ENCODE data around the gene RTN1. TPM values are rescaled to one million over a fixed set of nuclear protein-coding genes. Genes with fewer than 3 reads are reported as not detected.

The RTN1 gene
- total RNA-seq, 2 experiments from 2014 or later: 0.14 TPM; not detected in 1

DNA sequence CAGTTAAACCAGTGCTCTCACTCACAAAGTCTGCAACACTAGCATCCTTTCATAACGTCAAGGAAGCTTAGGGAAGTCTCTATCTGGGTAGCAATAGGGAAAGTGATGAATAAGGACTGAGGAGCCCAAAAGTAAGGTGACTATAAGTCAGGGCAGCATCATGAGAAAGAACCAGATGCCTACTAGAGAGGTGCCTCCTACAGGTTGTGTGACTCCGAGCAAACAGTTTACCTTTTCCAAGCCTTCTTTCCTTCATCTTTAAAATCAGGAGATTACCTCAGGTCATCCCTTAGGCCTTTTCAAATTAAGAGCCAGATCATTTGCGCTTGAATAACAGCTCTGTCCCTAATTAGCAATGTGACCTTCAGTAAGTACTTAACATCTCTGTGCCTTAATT is 40.2 kb downstream of the RTN1 start:
- intact Hi-C loops (cut with DNase I, micrococcal nuclease): no loop called here
- no peaks in the 10 kb centered on the region for H3K27me3 ChIP-seq (ENCODE audit: control insufficient read depth in 1 of 2, insufficient read depth in 2 of 2, low read length in 2 of 2)
- H3K27ac Mint-ChIP-seq: no peak overlapping the region
- H3K4me1 Mint-ChIP-seq (ENCODE audit: low read depth): no peaks in the 10 kb centered on the region
- H3K4me1 ChIP-seq (ENCODE audit: insufficient read depth, low read length): no peaks in the 10 kb centered on the region
- DNase-seq (no peak), ATAC-seq (ENCODE audit: poor library complexity) (no peak)
- H3K27ac ChIP-seq (ENCODE audit: low read depth in 1 of 2, low read length in 2 of 2): no peak overlapping the region
- no peaks in the 10 kb centered on the region for H3K36me3 ChIP-seq (ENCODE audit: insufficient read depth, low read length)
- H3K4me3 Mint-ChIP-seq: no peak overlapping the region
- no peak overlapping the region for H3K4me3 ChIP-seq (ENCODE audit: low read length)
- peaks cover 57% of the 10 kb centered on the region for H3K27me3 Mint-ChIP-seq
- no peaks in the 10 kb centered on the region for H3K36me3 Mint-ChIP-seq (ENCODE audit: low read depth)
- POLR2A ChIA-PET: no interaction called here
- CTCF ChIA-PET: no interaction called here
- no peaks in the 10 kb centered on the region for H3K9me3 Mint-ChIP-seq
- H3K9me3 ChIP-seq (ENCODE audit: control insufficient read depth in 1 of 2, insufficient read depth in 1 of 2, low read length in 2 of 2): no peaks in the 10 kb centered on the region
- TF ChIP-seq, protein P1, sequence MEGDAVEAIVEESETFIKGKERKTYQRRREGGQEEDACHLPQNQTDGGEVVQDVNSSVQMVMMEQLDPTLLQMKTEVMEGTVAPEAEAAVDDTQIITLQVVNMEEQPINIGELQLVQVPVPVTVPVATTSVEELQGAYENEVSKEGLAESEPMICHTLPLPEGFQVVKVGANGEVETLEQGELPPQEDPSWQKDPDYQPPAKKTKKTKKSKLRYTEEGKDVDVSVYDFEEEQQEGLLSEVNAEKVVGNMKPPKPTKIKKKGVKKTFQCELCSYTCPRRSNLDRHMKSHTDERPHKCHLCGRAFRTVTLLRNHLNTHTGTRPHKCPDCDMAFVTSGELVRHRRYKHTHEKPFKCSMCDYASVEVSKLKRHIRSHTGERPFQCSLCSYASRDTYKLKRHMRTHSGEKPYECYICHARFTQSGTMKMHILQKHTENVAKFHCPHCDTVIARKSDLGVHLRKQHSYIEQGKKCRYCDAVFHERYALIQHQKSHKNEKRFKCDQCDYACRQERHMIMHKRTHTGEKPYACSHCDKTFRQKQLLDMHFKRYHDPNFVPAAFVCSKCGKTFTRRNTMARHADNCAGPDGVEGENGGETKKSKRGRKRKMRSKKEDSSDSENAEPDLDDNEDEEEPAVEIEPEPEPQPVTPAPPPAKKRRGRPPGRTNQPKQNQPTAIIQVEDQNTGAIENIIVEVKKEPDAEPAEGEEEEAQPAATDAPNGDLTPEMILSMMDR (IDR thresholded peaks at IDR 0.05): no peak

DNA sequence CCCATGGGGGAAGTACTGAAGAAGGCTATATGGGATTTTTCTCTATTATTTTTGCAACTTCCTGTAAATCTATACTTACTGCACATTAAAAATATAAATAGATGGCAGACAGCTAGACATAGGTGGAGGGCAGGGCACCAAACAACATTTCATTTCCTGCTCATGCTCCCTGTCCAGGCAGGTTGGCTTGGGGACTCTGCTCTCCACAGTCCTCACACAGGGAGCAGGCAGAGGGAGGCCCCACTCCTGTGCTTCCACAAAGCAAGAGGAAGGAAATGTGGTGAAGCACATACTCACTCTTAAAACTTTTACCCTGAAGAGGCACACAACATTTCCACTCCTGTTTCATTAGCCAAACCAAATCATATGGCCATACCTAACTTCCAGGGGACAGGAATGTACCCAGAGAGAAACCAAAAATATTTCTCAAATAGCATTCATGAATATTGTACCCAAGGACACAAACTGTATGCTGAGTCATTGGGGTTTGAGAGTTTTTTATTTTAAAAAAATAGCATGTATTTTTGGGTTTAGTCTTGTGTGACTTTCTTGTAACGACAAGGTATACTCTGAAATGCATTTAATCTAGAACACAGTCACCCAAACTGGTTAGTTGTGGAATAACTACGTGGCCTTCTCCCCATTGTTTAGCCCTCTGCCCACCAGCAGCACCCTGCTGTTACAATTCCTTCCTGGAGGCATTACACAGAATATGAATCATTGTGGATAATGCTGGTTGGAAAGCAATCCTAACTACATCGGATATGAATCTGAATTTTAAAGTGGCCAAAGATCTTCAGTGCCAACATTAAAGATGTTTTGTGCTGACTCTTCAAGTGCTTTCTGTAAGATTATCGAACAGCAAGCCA is 40.9 kb downstream of the RTN1 start:
- H3K9me3 ChIP-seq (ENCODE audit: control insufficient read depth in 1 of 2, insufficient read depth in 1 of 2, low read length in 2 of 2): no peaks in the 10 kb centered on the region
- Mint-ChIP-seq H3K4me3 (no peak overlapping the region), H3K4me1 (ENCODE audit: low read depth) (no peaks in the 10 kb centered on the region), H3K27ac (no peak overlapping the region), H3K9me3 (no peaks in the 10 kb centered on the region), H3K36me3 (ENCODE audit: low read depth) (no peaks in the 10 kb centered on the region), H3K27me3 (peaks cover 61% of the 10 kb centered on the region)
- intact Hi-C loops (cut with DNase I, micrococcal nuclease): no loop called here
- no peak for ATAC-seq (ENCODE audit: poor library complexity)
- no peaks in the 10 kb centered on the region for H3K4me1 ChIP-seq (ENCODE audit: insufficient read depth, low read length)
- ChIA-PET CTCF (no interaction called here), POLR2A (no interaction called here)
- DNase-seq: no peak
- H3K27ac ChIP-seq (ENCODE audit: low read depth in 1 of 2, low read length in 2 of 2): no peak overlapping the region
- H3K27me3 ChIP-seq (ENCODE audit: control insufficient read depth in 1 of 2, insufficient read depth in 2 of 2, low read length in 2 of 2): no peaks in the 10 kb centered on the region
- TF ChIP-seq, protein P1 (IDR thresholded peaks at IDR 0.05): no peak
- no peak overlapping the region for H3K4me3 ChIP-seq (ENCODE audit: low read length)
- H3K36me3 ChIP-seq (ENCODE audit: insufficient read depth, low read length): no peaks in the 10 kb centered on the region

DNA sequence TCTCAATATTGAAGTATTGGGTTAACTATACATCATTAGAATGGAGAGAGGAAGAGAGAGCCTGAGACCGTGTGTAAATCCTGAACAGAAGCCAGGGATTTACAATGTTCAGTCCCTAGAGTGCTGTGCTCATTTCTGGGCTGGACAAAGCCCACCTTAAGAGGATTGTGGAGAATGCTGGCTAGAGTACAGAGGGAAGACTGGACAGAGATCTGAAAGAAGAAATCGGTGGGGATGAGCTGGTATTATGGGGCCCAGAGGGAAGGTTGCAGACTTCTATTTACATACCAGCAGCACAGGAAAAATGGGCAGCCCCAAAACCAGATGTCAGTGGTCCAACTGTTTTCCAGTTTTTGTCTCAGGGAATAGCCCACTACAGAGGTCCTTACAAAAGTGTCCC is 42.3 kb downstream of the RTN1 start:
- Mint-ChIP-seq H3K4me3 (no peak overlapping the region), H3K4me1 (ENCODE audit: low read depth) (no peaks in the 10 kb centered on the region), H3K36me3 (ENCODE audit: low read depth) (no peaks in the 10 kb centered on the region), H3K27me3 (peaks cover 64% of the 10 kb centered on the region), H3K27ac (no peak overlapping the region), H3K9me3 (no peaks in the 10 kb centered on the region)
- no peak overlapping the region for H3K4me3 ChIP-seq (ENCODE audit: low read length)
- TF ChIP-seq, protein P1 (IDR thresholded peaks at IDR 0.05): no peak
- no peaks in the 10 kb centered on the region for H3K4me1 ChIP-seq (ENCODE audit: insufficient read depth, low read length)
- ChIA-PET POLR2A (no interaction called here), CTCF (no interaction called here)
- intact Hi-C loops (cut with DNase I, micrococcal nuclease): no loop called here
- H3K27me3 ChIP-seq (ENCODE audit: control insufficient read depth in 1 of 2, insufficient read depth in 2 of 2, low read length in 2 of 2): no peaks in the 10 kb centered on the region
- ATAC-seq (ENCODE audit: poor library complexity) (no peak), DNase-seq (no peak)
- H3K27ac ChIP-seq (ENCODE audit: low read depth in 1 of 2, low read length in 2 of 2): no peak overlapping the region
- H3K36me3 ChIP-seq (ENCODE audit: insufficient read depth, low read length): no peaks in the 10 kb centered on the region
- H3K9me3 ChIP-seq (ENCODE audit: control insufficient read depth in 1 of 2, insufficient read depth in 1 of 2, low read length in 2 of 2): no peaks in the 10 kb centered on the region
